SK-N-SH (cell line): Measurements from ENCODE around the gene PYGM. TPM values are rescaled to one million over a fixed set of nuclear protein-coding genes. Genes with fewer than 3 reads are reported as not detected.

ENCODE experiments used
- CTCF ChIA-PET: fragments of 300-600, 350-600 bp; formaldehyde crosslinking; extraction: SDS; loops from one replicate; lab custom pipeline; 2021; lab: Yijun Ruan, JAX
- POLR2A ChIA-PET: fragments of 350-600 bp; sonication (Branson Sonifier 250); formaldehyde crosslinking; extraction: SDS; loops from one replicate; lab custom pipeline; 2020; ENCODE audit warnings: antibody characterized with exemption, inconsistent platforms; lab: Yijun Ruan, JAX
- DNase-seq: peaks from one replicate; pipeline ENCODE4 v3.0.0; 2012
- H2AFZ ChIP-seq: fragments of 200-600 bp; sonication (generic); 2 replicates; pipeline ENCODE4 v1.8.1; 2016; ENCODE audit warnings: antibody characterized with exemption, mild to moderate bottlenecking, low read depth
- H3F3A ChIP-seq: fragments of 200-600 bp; sonication (generic); replicated peaks from 2 replicates; pipeline ENCODE3; 2016; ENCODE audit warnings: antibody characterized with exemption, mild to moderate bottlenecking; ENCODE audit not compliant: insufficient read depth
- H3K27ac ChIP-seq, 2 experiments: fragments of 200-500 bp in 1 of 2; fragments of 200-600 bp in 1 of 2; sonication (Bioruptor generic) in 1 of 2; sonication (generic), shearing (Covaris generic) in 1 of 2; 2 replicates each; pipeline versions ENCODE4 v1.5.1 to v1.6.1; 2014 to 2016; ENCODE audit warnings: low read depth in 2 of 2, inconsistent platforms in 1 of 2, low read length in 1 of 2, mild to moderate bottlenecking in 1 of 2, mixed read lengths in 1 of 2
- H3K27me3 ChIP-seq: fragments of 200-600 bp; sonication (generic), shearing (Covaris generic); 2 replicates; pipeline ENCODE4 v1.6.1; 2016; ENCODE audit warnings: mixed run types; ENCODE audit not compliant: insufficient read depth
- H3K36me3 ChIP-seq, 2 experiments: fragments of 200-500 bp in 1 of 2; fragments of 200-600 bp in 1 of 2; sonication (Bioruptor generic) in 1 of 2; sonication (generic) in 1 of 2; replicated peaks in 1 of 2; 2 replicates each; pipeline versions ENCODE3 to v1.5.1; 2014 to 2016; ENCODE audit warnings: low read length in 1 of 2, mild to moderate bottlenecking in 1 of 2; ENCODE audit not compliant: insufficient read depth in 2 of 2, control insufficient read depth in 1 of 2
- H3K4me1 ChIP-seq, 2 experiments: fragments of 200-500 bp in 1 of 2; fragments of 200-600 bp in 1 of 2; sonication (Bioruptor generic) in 1 of 2; sonication (generic), shearing (Covaris generic) in 1 of 2; 2 replicates each; pipeline versions ENCODE4 v1.5.1 to v1.6.1; 2014 to 2016; ENCODE audit warnings: low read depth in 1 of 2, low read length in 1 of 2, mixed run types in 1 of 2; ENCODE audit not compliant: insufficient read depth in 2 of 2, control insufficient read depth in 1 of 2
- H3K4me2 ChIP-seq: fragments of 200-600 bp; sonication (generic), shearing (Covaris generic); 2 replicates; pipeline ENCODE4 v1.6.1; 2017; ENCODE audit warnings: mixed run types
- H3K4me3 ChIP-seq, 2 experiments: fragments of 200-500 bp in 1 of 2; fragments of 200-600 bp in 1 of 2; sonication (Bioruptor generic) in 1 of 2; sonication (generic), shearing (Covaris generic) in 1 of 2; 2 replicates each; pipeline versions ENCODE4 v1.5.1 to v1.8.1; 2014 to 2016; ENCODE audit warnings: low read depth in 2 of 2, inconsistent platforms in 1 of 2, low read length in 1 of 2, mild to moderate bottlenecking in 1 of 2, mixed read lengths in 1 of 2, moderate library complexity in 1 of 2
- H3K79me2 ChIP-seq: fragments of 200-600 bp; sonication (generic); 2 replicates; pipeline ENCODE4 v1.8.1; 2017; ENCODE audit warnings: mild to moderate bottlenecking; ENCODE audit not compliant: insufficient read depth
- H3K9ac ChIP-seq: fragments of 200-600 bp; sonication (generic); 2 replicates; pipeline ENCODE4 v1.6.1; 2017; ENCODE audit warnings: mixed run types
- H3K9me2 ChIP-seq: fragments of 200-600 bp; sonication (generic); 2 replicates; pipeline ENCODE4 v1.6.1; 2017; ENCODE audit warnings: mixed run types
- H3K9me3 ChIP-seq: fragments of 200-600 bp; sonication (generic); 2 replicates; pipeline ENCODE4 v1.6.1; 2017; ENCODE audit warnings: mixed run types, mild to moderate bottlenecking, moderate library complexity
- H4K20me1 ChIP-seq: fragments of 200-600 bp; sonication (generic); 2 replicates; pipeline ENCODE4 v1.6.1; 2017; ENCODE audit warnings: mild to moderate bottlenecking, mixed run types; ENCODE audit not compliant: insufficient read depth
- CHD2 ChIP-seq: fragments of 150-350 bp; IDR thresholded peaks from 2 replicates; pipeline ENCODE4 v1.6.1; 2018; ENCODE audit warnings: low read length; ENCODE audit not compliant: partially characterized antibody
- ELF1 ChIP-seq: IDR thresholded peaks from 2 replicates; pipeline ENCODE4 v1.4.0; 2012
- EP300 ChIP-seq, 2 experiments: IDR thresholded peaks; 2 replicates each; pipeline versions ENCODE4 v1.4.0 to v1.6.1; 2012; ENCODE audit warnings: borderline replicate concordance in 1 of 2, low read depth in 1 of 2, low read length in 1 of 2
- FOSL2 ChIP-seq: IDR thresholded peaks from 2 replicates; pipeline ENCODE4 v1.4.0; 2012; ENCODE audit warnings: low read depth, mild to moderate bottlenecking, moderate library complexity, borderline replicate concordance
- FOXJ3 ChIP-seq: sonication (generic); formaldehyde crosslinking; IDR thresholded peaks from 2 replicates; pipeline ENCODE4 v1.5.1; 2020; ENCODE audit warnings: mild to moderate bottlenecking, missing genetic modification reagents
- NRF1 ChIP-seq: IDR thresholded peaks from 2 replicates; pipeline ENCODE4 v1.6.1; 2012; ENCODE audit warnings: low read depth, mild to moderate bottlenecking, low read length
- RAD21 ChIP-seq: IDR thresholded peaks from 2 replicates; pipeline ENCODE4 v1.6.1; 2012; ENCODE audit warnings: mild to moderate bottlenecking, low read length
- REST ChIP-seq: IDR thresholded peaks from 2 replicates; pipeline ENCODE4 v1.6.1; 2012; ENCODE audit warnings: mild to moderate bottlenecking, low read depth, low read length, moderate library complexity
- RXRA ChIP-seq: IDR thresholded peaks from 2 replicates; pipeline ENCODE4 v1.4.0; 2012; ENCODE audit warnings: low read depth, mild to moderate bottlenecking, borderline replicate concordance
- USF2 ChIP-seq: fragments of 150-350 bp; IDR thresholded peaks from 2 replicates; pipeline ENCODE4 v1.6.1; 2017; ENCODE audit warnings: antibody characterized with exemption, low read length, low read depth, borderline replicate concordance
- WGBS: methylation state at CpG from one replicate; pipeline ENCODE4 v1.1.6; 2017; ENCODE audit warnings: low lambda C conversion rate; 5-methylcytosine and 5-hydroxymethylcytosine counted together
- polyA plus RNA-seq, 3 experiments: library from polyadenylated mRNA; depleted of rRNA; stranded (reverse); fragments of >200 nt; gene quantifications; 2 replicates each; pipeline ENCODE4 v1.2.3, GENCODE V29; 2012
- TF ChIP-seq, protein P1 (sequence below): fragments of 150-350 bp; IDR thresholded peaks from 2 replicates; pipeline ENCODE4 v1.6.1; 2016; ENCODE audit warnings: mild to moderate bottlenecking, low read depth, low read length

PYGM gene
- polyA plus RNA-seq, 1 of the 3 experiments (the other 2 are of a cell fraction) = 0.08 TPM

DNA sequence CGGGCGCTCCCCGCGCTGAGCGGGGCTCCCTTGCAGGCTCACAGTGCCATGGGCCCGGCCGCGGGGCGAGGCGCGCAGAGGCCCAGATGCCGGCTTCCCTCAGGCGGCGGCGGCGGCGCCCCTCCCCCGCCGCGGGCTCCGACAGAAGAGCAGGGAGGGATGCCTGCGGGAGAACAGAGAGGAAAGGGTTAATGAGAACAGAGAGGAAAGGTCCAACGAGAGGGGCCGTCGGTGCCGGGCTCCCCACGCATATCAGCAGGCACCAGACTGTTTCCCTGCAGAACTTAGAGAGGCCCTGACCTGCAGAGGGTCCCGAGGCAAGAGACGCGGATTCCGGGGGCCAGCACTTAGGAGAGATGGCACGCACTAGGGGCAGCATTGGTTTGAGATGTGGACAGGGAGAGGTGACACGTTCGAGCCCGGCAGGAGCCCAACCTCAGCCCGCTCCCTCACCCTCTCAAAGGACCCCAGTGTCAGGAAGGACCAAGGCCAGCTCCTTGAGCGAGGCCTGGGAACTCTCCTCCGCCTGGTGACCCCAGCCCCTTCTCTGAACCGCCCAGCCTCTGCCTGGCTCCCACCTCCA is 45.9 kb downstream of the PYGM start:
- Histone ChIP-seq H3K9me2 (no peaks in the 10 kb centered on the region), H3K79me2 (no peaks in the 10 kb centered on the region), H3K27me3 (peaks cover 13% of the 10 kb centered on the region; the same call in 1 of the 2 replicates), H3K9me3 (no peaks in the 10 kb centered on the region), H3F3A (peaks cover 3% of the 10 kb centered on the region), H4K20me1 (no peaks in the 10 kb centered on the region), H3K36me3 (no peaks in the 10 kb centered on the region), H2AFZ (no peak overlapping the region), H3K27ac (no peak overlapping the region), H3K4me2 (no peak overlapping the region), H3K4me1 (peaks cover 0 to 30% of the 10 kb centered on the region in 2 experiments; a peak in 1 of 4 replicates), H3K4me3 (no peak overlapping the region), H3K9ac (no peak overlapping the region)
- no peak for DNase-seq
- ChIA-PET CTCF (interaction anchor here (1.6 to 7.1 kb wide), 3 partner anchors 25 to 53 kb away, joined by 3 to 68 read pairs (median 5); partner anchors contain the start of gene RASGRP2), POLR2A (no interaction called here)
- WGBS = 52% methylated on average over 27 of the region's 39 CpGs
- TF ChIP-seq REST (0 out of 2 replicates have a peak, but pooled peaks have one; percentile 12), RXRA (no peak)

DNA sequence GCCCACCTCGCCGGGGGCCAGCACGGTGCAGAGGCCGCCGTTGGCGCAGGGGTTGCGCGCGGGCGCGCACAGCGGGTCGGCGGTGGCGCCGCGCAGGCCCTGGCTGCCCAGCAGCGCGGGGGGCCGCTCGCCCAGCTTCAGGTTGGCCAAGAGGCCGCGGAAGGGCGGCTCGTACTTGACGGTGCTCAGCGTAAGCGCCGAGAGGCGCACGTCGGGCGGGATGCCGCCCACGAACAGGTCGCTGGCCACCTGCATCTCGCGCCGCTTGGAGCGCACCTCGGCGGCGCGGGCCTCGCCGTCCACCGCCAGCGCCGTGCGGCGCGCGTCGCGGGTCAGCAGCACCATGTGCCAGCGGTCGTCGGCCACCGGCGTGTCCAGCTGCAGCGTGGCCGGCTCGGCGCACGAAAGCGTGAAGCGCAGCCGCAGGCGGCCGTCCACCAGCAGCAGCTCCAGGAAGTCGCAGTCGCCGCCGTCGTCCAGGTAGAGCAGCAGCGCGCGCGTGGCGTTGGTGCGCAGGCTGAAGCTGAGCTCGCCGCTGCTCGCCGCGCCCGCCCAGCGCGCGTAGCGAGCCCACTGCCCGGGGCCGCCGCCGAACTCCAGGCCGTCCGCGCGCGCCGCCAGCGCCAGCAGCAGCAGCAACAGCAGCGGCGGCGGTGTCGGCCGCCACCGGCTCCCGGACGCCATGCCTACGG is 46.6 kb downstream of the PYGM start:
- no peaks in the 10 kb centered on the region for H3K9me3 ChIP-seq
- ChIA-PET POLR2A (no interaction called here), CTCF (interaction anchor here (0.9 to 1.8 kb wide), 2 partner anchors 8 to 30 kb away, joined by 3 to 5 read pairs; partner anchors contain the start of gene RASGRP2)
- no peak overlapping the region for H2AFZ ChIP-seq
- no peak overlapping the region for H3K4me3 ChIP-seq
- H3K9me2 ChIP-seq = no peaks in the 10 kb centered on the region
- no peak overlapping the region for H3K9ac ChIP-seq
- peaks cover 0 to 34% of the 10 kb centered on the region in 2 experiments; a peak in 3 of 4 replicates for H3K4me1 ChIP-seq
- no peaks in the 10 kb centered on the region for H3K36me3 ChIP-seq
- no peak for DNase-seq
- H3K79me2 ChIP-seq = no peaks in the 10 kb centered on the region
- no peaks in the 10 kb centered on the region for H4K20me1 ChIP-seq
- H3K27me3 ChIP-seq = peaks cover 11% of the 10 kb centered on the region; the same call in 1 of the 2 replicates
- no peak overlapping the region for H3K4me2 ChIP-seq
- H3F3A ChIP-seq = peaks cover 6% of the 10 kb centered on the region
- no peak overlapping the region for H3K27ac ChIP-seq
- no peak for TF ChIP-seq USF2
- TF ChIP-seq FOSL2 = no peak
- TF ChIP-seq ELF1 = no peak
- no peak for TF ChIP-seq CHD2
- no peak for TF ChIP-seq NRF1
- no peak for TF ChIP-seq FOXJ3
- no peak for TF ChIP-seq EP300 (IDR thresholded peaks at IDR 0.05; ENCODE audit: borderline replicate concordance in 1 of 2, low read depth in 1 of 2, low read length in 1 of 2)
- no peak for TF ChIP-seq RAD21
- TF ChIP-seq, protein P1, sequence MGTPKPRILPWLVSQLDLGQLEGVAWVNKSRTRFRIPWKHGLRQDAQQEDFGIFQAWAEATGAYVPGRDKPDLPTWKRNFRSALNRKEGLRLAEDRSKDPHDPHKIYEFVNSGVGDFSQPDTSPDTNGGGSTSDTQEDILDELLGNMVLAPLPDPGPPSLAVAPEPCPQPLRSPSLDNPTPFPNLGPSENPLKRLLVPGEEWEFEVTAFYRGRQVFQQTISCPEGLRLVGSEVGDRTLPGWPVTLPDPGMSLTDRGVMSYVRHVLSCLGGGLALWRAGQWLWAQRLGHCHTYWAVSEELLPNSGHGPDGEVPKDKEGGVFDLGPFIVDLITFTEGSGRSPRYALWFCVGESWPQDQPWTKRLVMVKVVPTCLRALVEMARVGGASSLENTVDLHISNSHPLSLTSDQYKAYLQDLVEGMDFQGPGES = no peak
- WGBS = 91% methylated on average over 68 of the region's 111 CpGs
